ENCODE data around the gene GLTPD2. TPM values are rescaled to one million over a fixed set of nuclear protein-coding genes. Genes with fewer than 3 reads are reported as not detected.

Gene GLTPD2
- total RNA-seq, 2 donors from 2014 or later = 0.88 to 1.6 TPM

GRCh38 chr17:4750606-4751005, 38.2 kb upstream of the GLTPD2 start:
- Mint-ChIP-seq H3K27ac (no peak overlapping the region), H3K36me3 (ENCODE audit: low read depth) (no peaks in the 10 kb centered on the region), H3K27me3 (ENCODE audit: insufficient read depth) (peaks cover 25% of the 10 kb centered on the region), H3K9me3 (no peaks in the 10 kb centered on the region), H3K4me1 (no peaks in the 10 kb centered on the region), H3K4me3 (no peak overlapping the region)
- Histone ChIP-seq H3K36me3 (ENCODE audit: control insufficient read depth, insufficient read depth, low read length) (no peaks in the 10 kb centered on the region), H3K4me1 (ENCODE audit: control insufficient read depth, insufficient read depth, low read length) (no peaks in the 10 kb centered on the region), H3K27me3 (ENCODE audit: control insufficient read depth, insufficient read depth, low read length, poor library complexity, severe bottlenecking) (peaks cover 13% of the 10 kb centered on the region), H3K9ac (ENCODE audit: extremely low read depth, low read length, poor library complexity, severe bottlenecking) (no peak overlapping the region), H3K27ac (ENCODE audit: low read depth, low read length) (no peak overlapping the region), H3K4me3 (ENCODE audit: low read length) (no peak overlapping the region), H3K9me3 (ENCODE audit: control insufficient read depth, low read length) (no peaks in the 10 kb centered on the region)
- WGBS, 2 experiments (ENCODE audit: insufficient coverage in 1 of 2, insufficient read length in 1 of 2) = 53 to 56% methylated on average over 3 of the region's 3 CpGs
- DNase-seq = no peak
- TF ChIP-seq, protein P1, sequence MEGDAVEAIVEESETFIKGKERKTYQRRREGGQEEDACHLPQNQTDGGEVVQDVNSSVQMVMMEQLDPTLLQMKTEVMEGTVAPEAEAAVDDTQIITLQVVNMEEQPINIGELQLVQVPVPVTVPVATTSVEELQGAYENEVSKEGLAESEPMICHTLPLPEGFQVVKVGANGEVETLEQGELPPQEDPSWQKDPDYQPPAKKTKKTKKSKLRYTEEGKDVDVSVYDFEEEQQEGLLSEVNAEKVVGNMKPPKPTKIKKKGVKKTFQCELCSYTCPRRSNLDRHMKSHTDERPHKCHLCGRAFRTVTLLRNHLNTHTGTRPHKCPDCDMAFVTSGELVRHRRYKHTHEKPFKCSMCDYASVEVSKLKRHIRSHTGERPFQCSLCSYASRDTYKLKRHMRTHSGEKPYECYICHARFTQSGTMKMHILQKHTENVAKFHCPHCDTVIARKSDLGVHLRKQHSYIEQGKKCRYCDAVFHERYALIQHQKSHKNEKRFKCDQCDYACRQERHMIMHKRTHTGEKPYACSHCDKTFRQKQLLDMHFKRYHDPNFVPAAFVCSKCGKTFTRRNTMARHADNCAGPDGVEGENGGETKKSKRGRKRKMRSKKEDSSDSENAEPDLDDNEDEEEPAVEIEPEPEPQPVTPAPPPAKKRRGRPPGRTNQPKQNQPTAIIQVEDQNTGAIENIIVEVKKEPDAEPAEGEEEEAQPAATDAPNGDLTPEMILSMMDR (conservative IDR thresholded peaks at IDR 0.05) = no peak

DNA sequence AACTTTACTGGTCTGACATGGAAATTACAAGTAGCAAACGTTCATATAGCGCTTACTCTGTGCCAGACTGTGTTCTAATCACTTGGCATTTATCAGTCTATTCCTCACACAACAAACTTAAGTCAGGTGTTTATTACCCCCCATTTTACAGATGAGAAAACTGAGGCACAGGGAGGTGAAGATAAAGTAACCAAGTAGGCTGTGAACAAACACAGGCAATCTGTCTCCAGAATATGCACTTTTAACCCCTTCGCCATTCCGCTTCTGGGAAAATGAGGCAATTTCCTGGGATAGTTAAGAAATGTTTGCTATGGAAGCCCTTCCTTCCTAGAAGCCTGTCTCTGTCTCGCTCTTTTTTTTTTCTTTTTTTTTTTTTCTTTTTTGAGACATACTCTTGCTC, 36.8 kb upstream of the GLTPD2 start:
- 87 to 91% methylated on average over 5 of the region's 5 CpGs for WGBS, 2 experiments (ENCODE audit: insufficient coverage in 1 of 2, insufficient read length in 1 of 2)
- H3K27me3 ChIP-seq (ENCODE audit: control insufficient read depth, insufficient read depth, low read length, poor library complexity, severe bottlenecking) = peaks cover 4% of the 10 kb centered on the region
- H3K9ac ChIP-seq (ENCODE audit: extremely low read depth, low read length, poor library complexity, severe bottlenecking) = no peak overlapping the region
- Mint-ChIP-seq H3K4me3 (no peak overlapping the region), H3K36me3 (ENCODE audit: low read depth) (no peaks in the 10 kb centered on the region), H3K27ac (no peak overlapping the region), H3K9me3 (no peaks in the 10 kb centered on the region), H3K4me1 (no peaks in the 10 kb centered on the region), H3K27me3 (ENCODE audit: insufficient read depth) (peaks cover 23% of the 10 kb centered on the region)
- TF ChIP-seq, protein P1 (conservative IDR thresholded peaks at IDR 0.05) = no peak
- H3K4me1 ChIP-seq (ENCODE audit: control insufficient read depth, insufficient read depth, low read length) = no peaks in the 10 kb centered on the region
- DNase-seq = no peak
- H3K36me3 ChIP-seq (ENCODE audit: control insufficient read depth, insufficient read depth, low read length) = no peaks in the 10 kb centered on the region
- H3K9me3 ChIP-seq (ENCODE audit: control insufficient read depth, low read length) = no peaks in the 10 kb centered on the region
- H3K27ac ChIP-seq (ENCODE audit: low read depth, low read length) = no peak overlapping the region
- no peak overlapping the region for H3K4me3 ChIP-seq (ENCODE audit: low read length)

DNA sequence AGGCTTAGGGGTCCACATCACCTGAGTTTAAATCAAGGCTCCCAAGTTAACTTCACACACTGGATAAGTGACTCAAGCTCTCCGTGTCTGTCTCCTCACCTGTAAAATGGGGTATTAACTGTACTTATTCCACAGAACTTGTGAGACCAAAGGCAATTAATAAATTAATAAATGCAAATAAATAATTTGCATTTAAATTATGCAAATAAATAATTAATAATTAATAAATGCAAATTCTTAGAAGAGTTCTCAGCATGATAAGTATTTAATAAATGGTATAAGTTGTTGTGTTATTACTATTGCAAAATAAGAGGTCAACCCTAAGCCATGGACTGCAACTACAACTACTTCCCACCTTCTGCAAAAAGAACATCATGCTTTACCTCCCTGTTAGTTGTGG, 35.4 kb upstream of the GLTPD2 start:
- no peak overlapping the region for H3K4me3 Mint-ChIP-seq
- H3K36me3 Mint-ChIP-seq (ENCODE audit: low read depth) = no peaks in the 10 kb centered on the region
- no peak overlapping the region for H3K27ac Mint-ChIP-seq
- Histone ChIP-seq H3K4me3 (ENCODE audit: low read length) (no peak overlapping the region), H3K4me1 (ENCODE audit: control insufficient read depth, insufficient read depth, low read length) (no peaks in the 10 kb centered on the region), H3K36me3 (ENCODE audit: control insufficient read depth, insufficient read depth, low read length) (no peaks in the 10 kb centered on the region), H3K9me3 (ENCODE audit: control insufficient read depth, low read length) (no peaks in the 10 kb centered on the region), H3K27me3 (ENCODE audit: control insufficient read depth, insufficient read depth, low read length, poor library complexity, severe bottlenecking) (peaks cover 4% of the 10 kb centered on the region), H3K9ac (ENCODE audit: extremely low read depth, low read length, poor library complexity, severe bottlenecking) (no peak overlapping the region), H3K27ac (ENCODE audit: low read depth, low read length) (no peak overlapping the region)
- WGBS, 2 experiments (ENCODE audit: insufficient coverage in 1 of 2, insufficient read length in 1 of 2) = 100% methylated on average over 1 of the region's 1 CpG; no CpG with 5 or more reads in 1 of the 2 experiments
- no peaks in the 10 kb centered on the region for H3K9me3 Mint-ChIP-seq
- peaks cover 19% of the 10 kb centered on the region for H3K27me3 Mint-ChIP-seq (ENCODE audit: insufficient read depth)
- TF ChIP-seq, protein P1 (conservative IDR thresholded peaks at IDR 0.05) = no peak
- no peak for DNase-seq
- no peaks in the 10 kb centered on the region for H3K4me1 Mint-ChIP-seq

All from endodermal cell (in vitro differentiated cells).